IPS-18c (cell line): Measurements from ENCODE around the gene TANGO2.

Source experiments
- H3K4me3 ChIP-seq: 2 replicates; pipeline ENCODE4 v1.7.0; 2013; ENCODE audit warnings: low read depth, mild to moderate bottlenecking, low read length, moderate library complexity; ENCODE audit not compliant: insufficient read depth
- H3K9me3 ChIP-seq: one replicate; pipeline ENCODE4 v1.6.1; 2013; ENCODE audit warnings: mild to moderate bottlenecking, low read length, moderate library complexity; ENCODE audit not compliant: control insufficient read depth, insufficient read depth

Gene TANGO2

GRCh38 chr22:20094197-20094807 is 73.4 kb downstream of the TANGO2 start:
- Histone ChIP-seq H3K4me3 (no peak overlapping the region), H3K9me3 (no peaks in the 10 kb centered on the region)

- Histone ChIP-seq H3K4me3 (no peak overlapping the region), H3K9me3 (no peaks in the 10 kb centered on the region)
Measured at GRCh38 chr22:20095521-20095920, 74.6 kb downstream of the TANGO2 start.

- no peak overlapping the region for H3K4me3 ChIP-seq
- H3K9me3 ChIP-seq: no peaks in the 10 kb centered on the region
Measured at GRCh38 chr22:20096574-20097420, 75.9 kb downstream of the TANGO2 start.

GRCh38 chr22:20099099-20099711 is 78.3 kb downstream of the TANGO2 start:
- no peaks in the 10 kb centered on the region for H3K9me3 ChIP-seq
- no peak overlapping the region for H3K4me3 ChIP-seq

GRCh38 chr22:20101638-20102037 is 80.7 kb downstream of the TANGO2 start:
- Histone ChIP-seq H3K9me3 (no peaks in the 10 kb centered on the region), H3K4me3 (no peak overlapping the region)

GRCh38 chr22:20102203-20102780 is 81.4 kb downstream of the TANGO2 start:
- Histone ChIP-seq H3K9me3 (no peaks in the 10 kb centered on the region), H3K4me3 (no peak overlapping the region)

GRCh38 chr22:20105456-20106204 is 84.7 kb downstream of the TANGO2 start:
- Histone ChIP-seq H3K4me3 (no peak overlapping the region), H3K9me3 (peaks cover 3% of the 10 kb centered on the region)

- Histone ChIP-seq H3K9me3 (peaks cover 3% of the 10 kb centered on the region), H3K4me3 (no peak overlapping the region)
Measured at GRCh38 chr22:20106205-20106848, 85.4 kb downstream of the TANGO2 start.

- no peak overlapping the region for H3K4me3 ChIP-seq
- peaks cover 3% of the 10 kb centered on the region for H3K9me3 ChIP-seq
Measured at GRCh38 chr22:20106849-20107237, 85.9 kb downstream of the TANGO2 start.

- peaks cover 3% of the 10 kb centered on the region for H3K9me3 ChIP-seq
Measured at GRCh38 chr22:20107471-20107901, 86.6 kb downstream of the TANGO2 start.

GRCh38 chr22:20107951-20108756 is 87.2 kb downstream of the TANGO2 start:
- Histone ChIP-seq H3K4me3 (no peak overlapping the region), H3K9me3 (peaks cover 3% of the 10 kb centered on the region)

More at GRCh38 chr22:20107471-20107901, 86.6 kb downstream of the TANGO2 start:
- H3K4me3 ChIP-seq: no peak overlapping the region

GRCh38 chr22:20108757-20109230 is 87.9 kb downstream of the TANGO2 start:
- Histone ChIP-seq H3K4me3 (no peak overlapping the region), H3K9me3 (peaks cover 3% of the 10 kb centered on the region)

GRCh38 chr22:20109411-20110358 is 88.8 kb downstream of the TANGO2 start:
- Histone ChIP-seq H3K9me3 (peaks cover 3% of the 10 kb centered on the region), H3K4me3 (no peak overlapping the region)

- Histone ChIP-seq H3K9me3 (peaks cover 3% of the 10 kb centered on the region), H3K4me3 (no peak overlapping the region)
Measured at GRCh38 chr22:20110359-20110985, 89.6 kb downstream of the TANGO2 start.
